Progenitor cell of endocrine pancreas (in vitro differentiated cells): ENCODE results near the gene DDIT3. TPM values are rescaled to one million over a fixed set of nuclear protein-coding genes. Genes with fewer than 3 reads are reported as not detected.

Experiments
- DNase-seq: peaks from one replicate; pipeline ENCODE4 v3.0.0; 2021; ENCODE audit warnings: low spot score; ENCODE audit not compliant: unreplicated experiment
- H3K27ac Mint-ChIP-seq: 2 replicates; pipeline ENCODE4 v1.8.0; 2021; ENCODE audit warnings: mild to moderate bottlenecking, moderate library complexity, mixed read lengths
- H3K27me3 Mint-ChIP-seq: 2 replicates; pipeline ENCODE4 v1.8.0; 2021; ENCODE audit warnings: mixed read lengths
- H3K36me3 Mint-ChIP-seq: 2 replicates; pipeline ENCODE4 v1.8.0; 2022; ENCODE audit warnings: mixed read lengths; ENCODE audit not compliant: insufficient read depth
- H3K4me1 Mint-ChIP-seq: 2 replicates; pipeline ENCODE4 v1.8.0; 2021; ENCODE audit warnings: low read depth, mixed read lengths
- H3K4me3 Mint-ChIP-seq: 2 replicates; pipeline ENCODE4 v1.8.0; 2021; ENCODE audit warnings: low read depth, mild to moderate bottlenecking, moderate library complexity, mixed read lengths
- H3K9me3 Mint-ChIP-seq: 2 replicates; pipeline ENCODE4 v1.8.0; 2021; ENCODE audit warnings: low read depth, mixed read lengths
- CTCF ChIP-seq: fragments of 200-600 bp; sonication (generic); IDR thresholded peaks from one replicate; pipeline ENCODE4 v1.5.0; 2021; ENCODE audit warnings: antibody characterized with exemption, mild to moderate bottlenecking; ENCODE audit not compliant: unreplicated experiment
- total RNA-seq: library from RNA; stranded (reverse); gene quantifications from 2 replicates; pipeline ENCODE4 v1.2.1, GENCODE V29; 2021

Gene DDIT3
- total RNA-seq, 1 donor from 2014 or later = 15.7 TPM

- H3K9me3 Mint-ChIP-seq = peaks cover under 1% of the 10 kb centered on the region
- peak within 1 kb of the TSS; percentile 97 for H3K4me3 Mint-ChIP-seq
- H3K4me1 Mint-ChIP-seq = peaks cover 12% of the 10 kb centered on the region
- DNase-seq = peak; percentile 72
- peak within 1 kb of the TSS; percentile 95 for H3K27ac Mint-ChIP-seq
- no peak for TF ChIP-seq CTCF
- peaks cover 17% of the 10 kb centered on the region for H3K36me3 Mint-ChIP-seq
- peaks cover 6% of the 10 kb centered on the region for H3K27me3 Mint-ChIP-seq
Observed at GRCh38 chr12:57487597-57488401, 32.5 kb downstream of the DDIT3 start, which contains the start of gene MARS1. TSS of gene MARS1 (plus strand) at chr12:57488068. CDS start at chr12:57488091, 23 bp downstream.

- Mint-ChIP-seq H3K27me3 (peaks cover 6% of the 10 kb centered on the region), H3K36me3 (peaks cover 14% of the 10 kb centered on the region), H3K4me1 (peaks cover 12% of the 10 kb centered on the region), H3K9me3 (no peaks in the 10 kb centered on the region), H3K27ac (peak overlapping the region; percentile 21), H3K4me3 (peak overlapping the region; percentile 97)
- no peak for TF ChIP-seq CTCF
- no peak for DNase-seq
Observed at GRCh38 chr12:57487055-57487596, 33.2 kb downstream of the DDIT3 start.

- Mint-ChIP-seq H3K4me1 (peaks cover 12% of the 10 kb centered on the region), H3K27me3 (peaks cover 18% of the 10 kb centered on the region), H3K4me3 (no peak overlapping the region), H3K9me3 (no peaks in the 10 kb centered on the region), H3K36me3 (peaks cover 7% of the 10 kb centered on the region), H3K27ac (no peak overlapping the region)
- TF ChIP-seq CTCF = no peak
- DNase-seq = no peak
Observed at GRCh38 chr12:57485695-57486094, 34.6 kb downstream of the DDIT3 start.

- Mint-ChIP-seq H3K4me3 (no peak overlapping the region), H3K27ac (no peak overlapping the region), H3K9me3 (no peaks in the 10 kb centered on the region), H3K36me3 (no peaks in the 10 kb centered on the region), H3K27me3 (peaks cover 41% of the 10 kb centered on the region), H3K4me1 (peaks cover 3% of the 10 kb centered on the region)
- no peak for TF ChIP-seq CTCF
- no peak for DNase-seq
Observed at GRCh38 chr12:57483466-57483865, 36.8 kb downstream of the DDIT3 start.

GRCh38 chr12:57481671-57482070, 38.6 kb downstream of the DDIT3 start:
- TF ChIP-seq CTCF = no peak
- H3K27me3 Mint-ChIP-seq = peaks cover 59% of the 10 kb centered on the region
- H3K36me3 Mint-ChIP-seq = no peaks in the 10 kb centered on the region
- no peak for DNase-seq
- no peaks in the 10 kb centered on the region for H3K4me1 Mint-ChIP-seq
- no peak overlapping the region for H3K4me3 Mint-ChIP-seq
- H3K27ac Mint-ChIP-seq = no peak overlapping the region
- H3K9me3 Mint-ChIP-seq = no peaks in the 10 kb centered on the region
